ENCODE data around the gene CDH22. TPM values are rescaled to one million over a fixed set of nuclear protein-coding genes. Genes with fewer than 3 reads are reported as not detected.

Gene CDH22
- total RNA-seq, 3 donors from 2014 or later (not counting 1 experiment from before 2014, with no cell fraction given) = not detected

GRCh38 chr20:46330831-46331371, 22.6 kb upstream of the CDH22 start:
- intact Hi-C loops (cut with micrococcal nuclease) = no loop called here
- WGBS (ENCODE audit: insufficient coverage) = 91% methylated on average over 13 of the region's 13 CpGs
- Mint-ChIP-seq H3K36me3 (no peaks in the 10 kb centered on the region), H3K27me3 (ENCODE audit: low read depth in 2 of 2) (peaks cover 14 to 15% of the 10 kb centered on the region in 2 donors), H3K4me3 (no peak overlapping the region), H3K4me1 (no peaks in the 10 kb centered on the region), H3K9me3 (no peaks in the 10 kb centered on the region), H3K27ac (no peak overlapping the region)
- Histone ChIP-seq H3K4me3 (ENCODE audit: low read length) (no peak overlapping the region), H3K4me1 (ENCODE audit: control insufficient read depth, insufficient read depth, low read length) (no peaks in the 10 kb centered on the region), H3K9me3 (ENCODE audit: control insufficient read depth, insufficient read depth, low read length) (no peaks in the 10 kb centered on the region), H3K36me3 (ENCODE audit: control insufficient read depth, insufficient read depth, low read length) (no peaks in the 10 kb centered on the region), H3K27me3 (ENCODE audit: control insufficient read depth, insufficient read depth, low read length) (peaks cover 2% of the 10 kb centered on the region), H3K27ac (ENCODE audit: low read length) (no peak overlapping the region)
- no peak for ATAC-seq
- TF ChIP-seq CTCF (IDR thresholded peaks at IDR 0.05) = no peak
- no peak for DNase-seq

- Mint-ChIP-seq H3K9me3 (no peaks in the 10 kb centered on the region), H3K27ac (no peak overlapping the region), H3K4me1 (no peaks in the 10 kb centered on the region), H3K4me3 (no peak overlapping the region), H3K36me3 (no peaks in the 10 kb centered on the region), H3K27me3 (ENCODE audit: low read depth in 2 of 2) (peaks cover 10 to 11% of the 10 kb centered on the region in 2 donors)
- DNase-seq (no peak), ATAC-seq (no peak)
- Histone ChIP-seq H3K4me3 (ENCODE audit: low read length) (no peak overlapping the region), H3K27me3 (ENCODE audit: control insufficient read depth, insufficient read depth, low read length) (peaks cover 2% of the 10 kb centered on the region), H3K36me3 (ENCODE audit: control insufficient read depth, insufficient read depth, low read length) (no peaks in the 10 kb centered on the region), H3K4me1 (ENCODE audit: control insufficient read depth, insufficient read depth, low read length) (no peaks in the 10 kb centered on the region), H3K27ac (ENCODE audit: low read length) (no peak overlapping the region), H3K9me3 (ENCODE audit: control insufficient read depth, insufficient read depth, low read length) (no peaks in the 10 kb centered on the region)
- 51% methylated on average over 12 of the region's 13 CpGs for WGBS (ENCODE audit: insufficient coverage)
- no peak for TF ChIP-seq CTCF (IDR thresholded peaks at IDR 0.05)
- intact Hi-C loops (cut with micrococcal nuclease) = no loop called here
Observed at GRCh38 chr20:46330072-46330763, 21.9 kb upstream of the CDH22 start.

GRCh38 chr20:46328200-46328882, 20.0 kb upstream of the CDH22 start:
- no peak for ATAC-seq
- Mint-ChIP-seq H3K4me3 (no peak overlapping the region), H3K4me1 (no peaks in the 10 kb centered on the region), H3K9me3 (no peaks in the 10 kb centered on the region), H3K27ac (no peak overlapping the region), H3K36me3 (no peaks in the 10 kb centered on the region), H3K27me3 (ENCODE audit: low read depth in 2 of 2) (peaks cover 0 to 9% of the 10 kb centered on the region in 2 donors)
- intact Hi-C loops (cut with micrococcal nuclease) = no loop called here
- no peak for DNase-seq
- 91% methylated on average over 16 of the region's 16 CpGs for WGBS (ENCODE audit: insufficient coverage)
- no peak for TF ChIP-seq CTCF (IDR thresholded peaks at IDR 0.05)
- no peaks in the 10 kb centered on the region for H3K4me1 ChIP-seq (ENCODE audit: control insufficient read depth, insufficient read depth, low read length)
- H3K4me3 ChIP-seq (ENCODE audit: low read length) = no peak overlapping the region
- no peaks in the 10 kb centered on the region for H3K27me3 ChIP-seq (ENCODE audit: control insufficient read depth, insufficient read depth, low read length)
- no peaks in the 10 kb centered on the region for H3K36me3 ChIP-seq (ENCODE audit: control insufficient read depth, insufficient read depth, low read length)
- H3K27ac ChIP-seq (ENCODE audit: low read length) = no peak overlapping the region
- H3K9me3 ChIP-seq (ENCODE audit: control insufficient read depth, insufficient read depth, low read length) = no peaks in the 10 kb centered on the region
